HG02623 (cell line): Measurements from ENCODE around the gene ADH1B.
"Not testable (repeated sequence)": the region's sequence is repeated elsewhere in the genome, so short reads cannot be mapped to it uniquely, and the experiment has no call there.

Experiments
- ATAC-seq: cut with Tn5 transposase; IDR thresholded peaks from one replicate; pipeline ENCODE4 v1.9.1; 2021; ENCODE audit warnings: moderate library complexity; ENCODE audit not compliant: unreplicated experiment

ADH1B gene

GRCh38 chr4:99321241-99322191 is at the start of gene ADH1B:
TSS of gene ADH1B (minus strand) at chr4:99321401. CDS start at chr4:99321331, 70 bp downstream.
- ATAC-seq, result no peak

- ATAC-seq, result not testable (repeated sequence)
Observed at GRCh38 chr4:99367817-99368216, 46.6 kb upstream of the ADH1B start.

- no peak for ATAC-seq
Observed at GRCh38 chr4:99366491-99366890, 45.3 kb upstream of the ADH1B start.

DNA sequence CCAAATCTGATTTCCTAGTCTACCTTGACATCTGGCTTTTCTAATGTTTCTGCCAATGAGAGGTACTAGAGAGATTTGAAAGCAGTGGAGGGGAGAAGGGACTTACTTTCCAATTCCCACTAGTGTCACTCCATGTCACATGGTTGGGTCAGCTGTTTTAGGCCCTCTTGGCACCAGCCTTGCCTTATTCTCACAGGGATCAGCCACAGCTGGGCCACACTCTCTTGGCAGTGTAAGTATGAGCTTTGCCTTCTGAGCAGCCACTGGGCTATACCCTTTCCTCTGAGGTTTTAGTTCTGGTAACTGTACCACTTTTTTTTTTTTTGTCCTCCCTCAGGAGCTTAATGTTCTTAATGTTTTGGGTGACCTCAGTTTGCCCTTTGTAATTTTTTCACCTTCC is 41.6 kb upstream of the ADH1B start:
- ATAC-seq, result no peak

DNA sequence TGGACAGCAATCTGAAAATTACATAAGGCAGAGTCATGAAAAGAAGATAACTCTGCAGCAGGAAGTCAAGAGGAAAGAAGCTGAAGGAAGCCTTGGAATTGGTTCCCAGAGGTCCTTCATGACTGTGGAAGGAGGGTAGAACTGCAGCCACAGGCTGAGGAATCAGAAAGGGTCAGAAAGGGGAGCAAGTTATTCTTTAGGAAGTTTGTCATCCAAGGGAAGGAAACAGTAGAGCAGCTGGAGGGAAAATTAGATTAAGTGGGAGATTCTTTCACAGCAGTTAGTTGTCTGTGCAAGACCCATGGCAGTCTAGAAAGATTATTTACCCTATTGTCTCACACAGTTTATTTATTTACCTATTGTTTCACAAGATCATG is 40.7 kb upstream of the ADH1B start:
- ATAC-seq, result no peak

- ATAC-seq, result no peak
Observed at GRCh38 chr4:99361268-99361898, 40.2 kb upstream of the ADH1B start.

GRCh38 chr4:99359480-99360204 is 38.4 kb upstream of the ADH1B start:
- no peak for ATAC-seq

GRCh38 chr4:99357948-99358347 is 36.7 kb upstream of the ADH1B start:
- ATAC-seq, result no peak

GRCh38 chr4:99356992-99357391 is 35.8 kb upstream of the ADH1B start:
- ATAC-seq, result peak; percentile 77

DNA sequence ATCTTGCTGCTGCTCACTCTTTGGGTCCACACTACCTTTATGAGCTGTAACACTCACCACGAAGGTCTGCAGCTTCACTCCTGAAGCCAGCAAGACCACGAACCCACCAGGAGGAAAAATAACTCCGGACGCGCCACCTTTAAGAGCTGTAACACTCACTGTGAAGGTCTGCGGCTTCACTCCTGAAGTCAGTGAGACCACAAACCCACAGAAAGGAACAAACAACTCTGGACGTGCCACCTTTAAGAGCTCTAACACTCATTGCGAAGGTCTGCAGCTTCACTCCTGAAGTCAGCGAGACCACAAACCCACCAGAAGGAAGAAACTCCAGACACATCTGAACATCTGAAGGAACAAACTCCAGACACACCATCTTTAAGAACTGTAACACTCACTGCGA is 34.9 kb upstream of the ADH1B start:
- not testable (repeated sequence) for ATAC-seq

GRCh38 chr4:99352602-99353537 is 31.7 kb upstream of the ADH1B start, which contains the start of gene ADH1C:
TSS of gene ADH1C (minus strand) at chr4:99352746. CDS start at chr4:99352675, 71 bp downstream.
- ATAC-seq, result no peak

DNA sequence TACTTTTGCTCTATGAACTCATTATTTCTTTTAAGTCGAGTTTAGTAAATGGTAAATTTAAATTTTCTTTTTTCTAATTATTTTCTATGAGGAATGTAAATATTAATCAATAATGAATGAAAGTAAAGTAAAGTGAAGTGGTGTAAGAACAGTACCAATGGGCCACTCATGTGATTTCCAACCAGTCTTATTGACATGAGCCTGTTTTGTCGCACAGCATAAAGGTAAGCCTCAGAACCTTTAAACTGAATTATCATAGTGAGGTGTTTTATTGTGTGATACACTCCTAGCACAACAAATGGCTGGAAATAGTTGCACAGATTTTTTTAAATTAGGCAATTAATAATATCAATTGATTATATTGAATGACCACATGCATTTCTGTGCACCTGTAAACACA is 30.3 kb upstream of the ADH1B start:
- no peak for ATAC-seq

GRCh38 chr4:99349338-99349737 is 28.1 kb upstream of the ADH1B start:
- no peak for ATAC-seq

DNA sequence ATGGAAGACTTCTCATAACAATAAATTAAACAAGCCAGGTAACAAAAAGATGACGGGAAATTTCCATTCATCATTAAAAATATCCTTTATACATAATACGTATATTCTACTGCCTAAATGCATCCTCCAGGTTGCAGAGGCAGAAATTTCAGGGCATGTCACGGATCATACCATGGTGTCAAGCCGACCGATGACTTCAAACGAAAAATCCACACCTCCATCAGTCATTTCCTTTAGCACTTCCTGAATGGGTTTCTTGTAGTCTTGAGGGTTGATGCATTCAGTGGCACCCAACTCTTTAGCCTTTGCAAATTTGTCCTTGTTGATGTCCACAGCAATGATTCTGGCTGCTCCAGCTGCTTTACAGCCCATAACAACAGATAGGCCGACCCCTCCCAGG is 21.4 kb upstream of the ADH1B start:
- ATAC-seq, result not testable (repeated sequence)

DNA sequence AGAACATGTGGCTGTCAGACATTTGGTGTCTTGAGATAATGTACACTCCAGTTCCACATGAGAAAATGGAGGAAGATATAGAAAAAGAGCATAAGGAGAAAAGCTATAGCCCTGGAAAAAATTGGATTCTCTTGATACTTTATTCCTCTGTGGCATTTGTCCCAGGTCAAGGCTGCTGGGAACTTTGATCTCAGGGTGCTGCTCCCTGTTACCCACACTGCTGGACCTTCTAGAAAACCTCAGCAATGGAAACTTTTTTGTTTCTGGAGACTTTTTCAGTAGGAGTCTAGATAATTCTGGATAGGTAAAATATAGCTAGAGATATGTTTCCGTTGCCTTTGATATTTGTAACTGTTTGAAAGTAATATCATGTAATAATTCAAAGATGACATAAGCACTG is 20.2 kb upstream of the ADH1B start:
- ATAC-seq, result no peak

- ATAC-seq, result no peak
Observed at GRCh38 chr4:99339172-99339571, 18.0 kb upstream of the ADH1B start.

- ATAC-seq, result no peak
Observed at GRCh38 chr4:99336553-99336952, 15.4 kb upstream of the ADH1B start.

DNA sequence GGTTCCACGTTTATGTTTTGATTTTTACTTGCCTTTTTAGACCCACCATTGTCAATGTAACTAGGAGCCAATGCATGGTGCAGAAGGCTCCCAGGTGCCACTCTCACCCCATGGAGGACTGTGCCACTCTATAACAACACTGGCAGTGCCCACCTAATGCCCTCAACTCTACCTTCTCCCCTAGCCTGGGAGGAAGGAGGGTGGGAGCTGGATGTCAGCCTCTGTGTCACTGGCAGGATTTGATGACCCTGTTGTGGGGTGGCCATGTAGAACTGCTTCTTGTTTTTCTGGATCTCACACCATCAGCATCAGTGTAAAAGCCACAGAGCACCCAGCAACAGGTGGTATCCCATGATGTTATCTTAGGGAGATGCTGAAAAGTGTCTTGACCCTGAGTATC is 13.7 kb upstream of the ADH1B start:
- ATAC-seq, result no peak

DNA sequence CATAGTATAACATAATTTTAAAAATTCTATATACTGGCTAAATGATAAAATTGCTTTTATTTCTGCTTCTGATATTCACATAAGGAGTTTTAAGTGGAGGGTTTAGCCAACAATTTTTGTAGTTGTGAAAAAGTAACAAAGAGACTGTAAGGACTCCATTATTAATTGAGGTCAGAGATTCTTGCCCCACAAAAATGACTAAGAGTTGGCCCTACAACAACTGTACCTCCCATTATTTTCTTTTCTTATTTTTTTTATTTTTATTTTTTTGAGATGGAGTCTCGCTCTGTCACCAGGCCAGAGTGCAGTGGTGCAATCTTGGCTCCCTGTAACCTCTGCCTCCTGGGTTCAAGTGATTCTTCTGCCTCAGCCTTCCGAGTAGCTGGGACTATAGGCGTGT is 9.4 kb upstream of the ADH1B start:
- ATAC-seq, result no peak

DNA sequence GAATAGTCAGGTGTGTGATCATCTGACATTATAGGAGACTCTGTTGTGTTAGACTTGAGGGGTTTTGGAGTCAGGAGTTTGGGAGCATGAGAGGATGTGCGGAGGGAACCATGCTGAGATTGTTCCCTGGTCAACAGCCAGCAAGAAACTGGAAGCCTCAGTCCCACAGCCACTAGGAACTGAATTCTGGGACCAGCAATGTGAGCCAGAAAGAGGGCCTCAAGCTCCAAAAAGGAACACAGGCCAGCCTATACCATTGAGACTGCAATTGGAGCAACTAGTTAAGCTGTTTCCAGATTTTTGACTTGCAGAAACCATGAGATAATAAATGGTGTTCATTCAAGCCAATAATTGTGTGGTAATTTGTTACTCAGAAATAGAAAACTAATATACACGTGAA is 8.7 kb upstream of the ADH1B start:
- no peak for ATAC-seq
